ENCODE data around the gene SLC7A8.
A peak's percentile ranks its signal among the peaks of the same experiment; 100 is the strongest.

The SLC7A8 gene

GRCh38 chr14:23118506-23119362 lies 64.7 kb downstream of the SLC7A8 start, which contains the start of gene CEBPE:
Gene CEBPE (minus strand): TSS chr14:23119255. CDS start chr14:23119091, 164 bp downstream.
- peaks cover 9% of the 10 kb centered on the region; the same call in 1 of the 2 replicates for H3F3A ChIP-seq (ENCODE audit: control insufficient read depth, insufficient read depth)
- no peaks in the 10 kb centered on the region for H3K36me3 ChIP-seq (ENCODE audit: control insufficient read depth, low read length)
- H3K4me3 ChIP-seq (ENCODE audit: low read length): peak within 1 kb of the TSS; percentile 53
- TF ChIP-seq EZH2phosphoT487 (IDR thresholded peaks at IDR 0.05; ENCODE audit: borderline replicate concordance, low read length): no peak
- no peak for TF ChIP-seq CTCF (IDR thresholded peaks at IDR 0.05; ENCODE audit: low read depth, low read length, poor library complexity, severe bottlenecking)
- H3K4me2 ChIP-seq (ENCODE audit: low read length): peak within 1 kb of the TSS; percentile 89
- no peaks in the 10 kb centered on the region for H4K20me1 ChIP-seq (ENCODE audit: control insufficient read depth, insufficient read depth, low read depth, low read length)
- H3K9me2 ChIP-seq (replicated peaks; ENCODE audit: control insufficient read depth, low read length): no peaks in the 10 kb centered on the region
- no peaks in the 10 kb centered on the region for H3K79me2 ChIP-seq (ENCODE audit: control insufficient read depth, low read length)
- no peaks in the 10 kb centered on the region for H3K9me3 ChIP-seq (ENCODE audit: control insufficient read depth, insufficient read depth, low read length)
- H3K27ac ChIP-seq (ENCODE audit: low read depth, low read length): peak within 1 kb of the TSS; percentile 84
- peaks cover 17% of the 10 kb centered on the region for H3K27me3 ChIP-seq (ENCODE audit: control insufficient read depth, low read length)
- H3K4me1 ChIP-seq (ENCODE audit: control insufficient read depth, low read length): peaks cover 39% of the 10 kb centered on the region

GRCh38 chr14:23117371-23118020 lies 66.0 kb downstream of the SLC7A8 start:
- Histone ChIP-seq H3K4me1 (ENCODE audit: control insufficient read depth, low read length) (peaks cover 39% of the 10 kb centered on the region), H3K4me3 (ENCODE audit: low read length) (no peak overlapping the region), H3K27me3 (ENCODE audit: control insufficient read depth, low read length) (peaks cover 22% of the 10 kb centered on the region), H3F3A (ENCODE audit: control insufficient read depth, insufficient read depth) (peaks cover 9% of the 10 kb centered on the region; the same call in 1 of the 2 replicates), H3K27ac (ENCODE audit: low read depth, low read length) (no peak overlapping the region), H3K36me3 (ENCODE audit: control insufficient read depth, low read length) (no peaks in the 10 kb centered on the region), H3K9me2 (replicated peaks; ENCODE audit: control insufficient read depth, low read length) (no peaks in the 10 kb centered on the region), H3K79me2 (ENCODE audit: control insufficient read depth, low read length) (no peaks in the 10 kb centered on the region), H3K4me2 (ENCODE audit: low read length) (no peak overlapping the region), H4K20me1 (ENCODE audit: control insufficient read depth, insufficient read depth, low read depth, low read length) (no peaks in the 10 kb centered on the region), H3K9me3 (ENCODE audit: control insufficient read depth, insufficient read depth, low read length) (no peaks in the 10 kb centered on the region)
- no peak for TF ChIP-seq CTCF (IDR thresholded peaks at IDR 0.05; ENCODE audit: low read depth, low read length, poor library complexity, severe bottlenecking)
- no peak for TF ChIP-seq EZH2phosphoT487 (IDR thresholded peaks at IDR 0.05; ENCODE audit: borderline replicate concordance, low read length)

GRCh38 chr14:23115918-23116317 lies 67.5 kb downstream of the SLC7A8 start:
- Histone ChIP-seq H3K27me3 (ENCODE audit: control insufficient read depth, low read length) (peaks cover 36% of the 10 kb centered on the region), H3K79me2 (ENCODE audit: control insufficient read depth, low read length) (no peaks in the 10 kb centered on the region), H4K20me1 (ENCODE audit: control insufficient read depth, insufficient read depth, low read depth, low read length) (no peaks in the 10 kb centered on the region), H3K9me2 (replicated peaks; ENCODE audit: control insufficient read depth, low read length) (no peaks in the 10 kb centered on the region), H3K27ac (ENCODE audit: low read depth, low read length) (no peak overlapping the region), H3K36me3 (ENCODE audit: control insufficient read depth, low read length) (no peaks in the 10 kb centered on the region), H3K4me3 (ENCODE audit: low read length) (no peak overlapping the region), H3K4me2 (ENCODE audit: low read length) (no peak overlapping the region), H3K4me1 (ENCODE audit: control insufficient read depth, low read length) (peaks cover 26% of the 10 kb centered on the region), H3F3A (ENCODE audit: control insufficient read depth, insufficient read depth) (peaks cover 9% of the 10 kb centered on the region; the same call in 1 of the 2 replicates), H3K9me3 (ENCODE audit: control insufficient read depth, insufficient read depth, low read length) (no peaks in the 10 kb centered on the region)
- TF ChIP-seq CTCF (IDR thresholded peaks at IDR 0.05; ENCODE audit: low read depth, low read length, poor library complexity, severe bottlenecking): no peak
- no peak for TF ChIP-seq EZH2phosphoT487 (IDR thresholded peaks at IDR 0.05; ENCODE audit: borderline replicate concordance, low read length)

Data from DOHH2 (cell line).